ENCODE measurements around the gene ARNT2.

- TF ChIP-seq NFYB (CRISPR knock-in tag; conservative IDR thresholded peaks at IDR 0.05; ENCODE audit: low read depth) (no peak), CTCF (IDR thresholded peaks at IDR 0.05) (no peak), PRDM15 (CRISPR knock-in tag; IDR thresholded peaks at IDR 0.05) (no peak), E2F5 (CRISPR knock-in tag; IDR thresholded peaks at IDR 0.05) (no peak), ZNF512 (CRISPR knock-in tag; IDR thresholded peaks at IDR 0.05; ENCODE audit: borderline replicate concordance) (no peak)
These were observed 172.4 kb downstream of the ARNT2 start for GRCh38 chr15:80576519-80577090.
